Measurements from ENCODE around the gene RGS21. TPM values are rescaled to one million over a fixed set of nuclear protein-coding genes. Genes with fewer than 3 reads are reported as not detected.

The RGS21 gene
- total and polyA plus RNA-seq, 12 donors: not detected

- no peaks in the 10 kb centered on the region for H3K4me1 ChIP-seq (replicated peaks in 1 of 2)
- intact Hi-C loops (cut with DNase I): no loop called here
- H3K36me3 ChIP-seq (replicated peaks in 1 of 2): no peaks in the 10 kb centered on the region
- no peak overlapping the region for H3K27ac ChIP-seq
- DNase-seq: no peak
- H3K4me3 ChIP-seq: no peak overlapping the region
- no peaks in the 10 kb centered on the region for H3K9me3 ChIP-seq (replicated peaks in 1 of 3)
- 62 to 78% (median 68%) methylated on average over 3 of the region's 3 CpGs for WGBS, 4 donors
- no peak for TF ChIP-seq CTCF (IDR thresholded peaks at IDR 0.05)
- TF ChIP-seq POLR2A (IDR thresholded peaks at IDR 0.05): no peak
- no peaks in the 10 kb centered on the region for H3K27me3 ChIP-seq
Observed at GRCh38 chr1:192395895-192396294, 79.1 kb downstream of the RGS21 start.

GRCh38 chr1:192399161-192399560 is 82.4 kb downstream of the RGS21 start:
- WGBS, 4 donors: 46 to 60% (median 50%) methylated on average over 4 of the region's 4 CpGs
- Histone ChIP-seq H3K27me3 (no peaks in the 10 kb centered on the region), H3K4me1 (replicated peaks in 1 of 2) (no peaks in the 10 kb centered on the region), H3K36me3 (replicated peaks in 1 of 2) (no peaks in the 10 kb centered on the region), H3K9me3 (replicated peaks in 1 of 3) (no peaks in the 10 kb centered on the region), H3K27ac (no peak overlapping the region), H3K4me3 (no peak overlapping the region)
- intact Hi-C loops (cut with DNase I): no loop called here
- TF ChIP-seq CTCF (IDR thresholded peaks at IDR 0.05) (no peak), POLR2A (IDR thresholded peaks at IDR 0.05) (no peak)
- DNase-seq: no peak

GRCh38 chr1:192401825-192402224 is 85.0 kb downstream of the RGS21 start:
- WGBS, 4 donors: 54 to 62% (median 58%) methylated on average over 1 of the region's 1 CpG
- TF ChIP-seq POLR2A (IDR thresholded peaks at IDR 0.05) (no peak), CTCF (IDR thresholded peaks at IDR 0.05) (no peak)

GRCh38 chr1:192402571-192402970 is 85.8 kb downstream of the RGS21 start:
- H3K36me3 ChIP-seq (replicated peaks in 1 of 2): no peaks in the 10 kb centered on the region
- intact Hi-C loops (cut with DNase I): no loop called here
- H3K4me1 ChIP-seq (replicated peaks in 1 of 2): no peaks in the 10 kb centered on the region
- H3K27me3 ChIP-seq: no peaks in the 10 kb centered on the region
- TF ChIP-seq POLR2A (IDR thresholded peaks at IDR 0.05) (no peak), CTCF (IDR thresholded peaks at IDR 0.05) (no peak)
- H3K9me3 ChIP-seq (replicated peaks in 1 of 3): no peaks in the 10 kb centered on the region
- H3K4me3 ChIP-seq: no peak overlapping the region
- no peak overlapping the region for H3K27ac ChIP-seq
- no peak for DNase-seq

More at GRCh38 chr1:192401825-192402224, 85.0 kb downstream of the RGS21 start:
- DNase-seq: no peak
- intact Hi-C loops (cut with DNase I): no loop called here
- no peaks in the 10 kb centered on the region for H3K9me3 ChIP-seq (replicated peaks in 1 of 3)
- H3K27me3 ChIP-seq: no peaks in the 10 kb centered on the region
- no peaks in the 10 kb centered on the region for H3K4me1 ChIP-seq (replicated peaks in 1 of 2)
- no peaks in the 10 kb centered on the region for H3K36me3 ChIP-seq (replicated peaks in 1 of 2)
- H3K27ac ChIP-seq: no peak overlapping the region
- no peak overlapping the region for H3K4me3 ChIP-seq

Measured in adrenal gland (tissue), 12 donors.